Endothelial cell of umbilical vein (primary cell): ENCODE results near the gene SMARCA4. TPM values are rescaled to one million over a fixed set of nuclear protein-coding genes. Genes with fewer than 3 reads are reported as not detected.

Experiments
- BruUV-seq: library from RNA; stranded (reverse); fragments of 400-500 nt; replicated peaks from 2 replicates; lab custom pipeline; 2021; lab: Mats Ljungman, UMichigan
- CTCF ChIA-PET: fragments of 300-600, 350-600 bp; sonication (Branson Sonifier 250); formaldehyde crosslinking; loops from one replicate; lab custom pipeline; 2021; ENCODE audit warnings: antibody characterized with exemption, inconsistent platforms; lab: Charles Lee
- POLR2A ChIA-PET: fragments of 300-600, 350-600 bp; sonication (Branson Sonifier 250); formaldehyde crosslinking; loops from one replicate; lab custom pipeline; 2021; ENCODE audit warnings: antibody characterized with exemption, inconsistent platforms; lab: Charles Lee
- DNase-seq: peaks from one replicate; pipeline ENCODE4 v3.0.0-alpha.2; 2011; ENCODE audit warnings: low read depth, low spot score
- FAIRE-seq: peaks from 2 replicates; lab custom pipeline; 2011; peaks lifted over from hg19 to GRCh38; lab: Jason Lieb, UNC
- H2AFZ ChIP-seq: 2 replicates; pipeline ENCODE4 v1.6.0; 2012; ENCODE audit warnings: low read depth, low read length, control low read depth, inconsistent platforms
- H3K27ac ChIP-seq: 2 replicates; pipeline ENCODE4 v1.5.1; 2011; ENCODE audit warnings: low read depth, mild to moderate bottlenecking, control low read depth, low read length, moderate library complexity; ENCODE audit not compliant: insufficient read depth
- H3K27me3 ChIP-seq, 2 experiments: 2 replicates each; pipeline versions ENCODE4 v1.6.0 to v1.6.1; 2011; ENCODE audit warnings: low read length in 2 of 2, mixed read lengths in 1 of 2; ENCODE audit not compliant: control insufficient read depth in 2 of 2, insufficient read depth in 2 of 2
- H3K36me3 ChIP-seq, 2 experiments: 2 replicates in 1 of 2; 3 replicates in 1 of 2; pipeline ENCODE4 v1.5.1; 2011; ENCODE audit warnings: low read length in 2 of 2, mild to moderate bottlenecking in 1 of 2, moderate library complexity in 1 of 2; ENCODE audit not compliant: control insufficient read depth in 2 of 2, insufficient read depth in 2 of 2; ENCODE audit errors: extremely low read depth in 1 of 2
- H3K4me1 ChIP-seq: 3 replicates; pipeline ENCODE4 v1.5.1; 2011; ENCODE audit warnings: mild to moderate bottlenecking, low read length; ENCODE audit not compliant: control insufficient read depth, insufficient read depth; ENCODE audit errors: extremely low read depth
- H3K4me2 ChIP-seq: 2 replicates; pipeline ENCODE4 v1.6.1; 2011; ENCODE audit warnings: low read length, control low read depth, mixed read lengths; ENCODE audit not compliant: insufficient read depth
- H3K4me3 ChIP-seq, 3 experiments: fragments of 200-600 bp in 1 of 3; sonication (generic), shearing (Covaris generic) in 1 of 3; replicated peaks in 1 of 3; 2 replicates each; pipeline ENCODE4 v1.5.1; 2011 to 2016; ENCODE audit warnings: control low read depth in 3 of 3, low read length in 3 of 3, mild to moderate bottlenecking in 2 of 3, inconsistent platforms in 1 of 3, low read depth in 1 of 3, moderate library complexity in 1 of 3; ENCODE audit not compliant: insufficient read depth in 1 of 3
- H3K79me2 ChIP-seq: 2 replicates; pipeline ENCODE4 v1.6.0; 2012; ENCODE audit warnings: low read length, inconsistent platforms; ENCODE audit not compliant: control insufficient read depth, insufficient read depth
- H3K9ac ChIP-seq: replicated peaks from 2 replicates; pipeline ENCODE3; 2011; ENCODE audit warnings: low read length, control low read depth; ENCODE audit not compliant: insufficient read depth; ENCODE audit errors: extremely low read depth
- H3K9me1 ChIP-seq: replicated peaks from 3 replicates; pipeline ENCODE4 v1.6.0; 2011; ENCODE audit warnings: mild to moderate bottlenecking, low read length; ENCODE audit not compliant: control insufficient read depth, insufficient read depth; ENCODE audit errors: extremely low read depth
- H3K9me3 ChIP-seq: replicated peaks from 2 replicates; pipeline ENCODE4 v1.5.1; 2012; ENCODE audit warnings: low read length, inconsistent platforms; ENCODE audit not compliant: control insufficient read depth, insufficient read depth
- H4K20me1 ChIP-seq: replicated peaks from 2 replicates; pipeline ENCODE3; 2011; ENCODE audit warnings: mild to moderate bottlenecking, low read length; ENCODE audit not compliant: control insufficient read depth, insufficient read depth; ENCODE audit errors: extremely low read depth
- EZH2 ChIP-seq: IDR thresholded peaks from 2 replicates; pipeline ENCODE4 v1.6.1; 2012; ENCODE audit warnings: borderline replicate concordance, low read depth, mild to moderate bottlenecking, moderate library complexity, low read length, inconsistent platforms; ENCODE audit not compliant: severe bottlenecking
- FOS ChIP-seq: IDR thresholded peaks from 2 replicates; pipeline ENCODE4 v1.6.1; 2011; ENCODE audit warnings: mild to moderate bottlenecking, low read length, moderate library complexity, borderline replicate concordance; ENCODE audit not compliant: insufficient read depth
- GATA2 ChIP-seq: IDR thresholded peaks from 2 replicates; pipeline ENCODE4 v1.7.0; 2011; ENCODE audit warnings: low read depth, mild to moderate bottlenecking, moderate library complexity, mixed read lengths, low read length; ENCODE audit not compliant: insufficient read length, insufficient read depth
- JUN ChIP-seq: IDR thresholded peaks from 2 replicates; pipeline ENCODE4 v1.6.1; 2011; ENCODE audit warnings: borderline replicate concordance, low read depth; ENCODE audit not compliant: insufficient read length, insufficient read depth
- MYC ChIP-seq: IDR thresholded peaks from one replicate; pipeline ENCODE4 v1.6.1; 2011; ENCODE audit warnings: mild to moderate bottlenecking, low read depth, low read length
- POLR2AphosphoS5 ChIP-seq: IDR thresholded peaks from 2 replicates; pipeline ENCODE4 v1.6.1; 2012; ENCODE audit warnings: low read depth, mild to moderate bottlenecking, control low read depth, low read length, moderate library complexity; ENCODE audit not compliant: insufficient read depth
- dilution Hi-C: fragments of 300-500 bp; cut with MboI; formaldehyde crosslinking; loops from one replicate; pipeline ENCODE4 v1.15.0; 2019; ENCODE audit warnings: low sequenced_read_pairs; ENCODE audit not compliant: extremely low pct_ligation_motif_present
- intact Hi-C: fragments of 100-400 bp; cut with micrococcal nuclease; formaldehyde crosslinking; loops from one replicate; pipeline ENCODE4 v1.10.0; 2022
- polyA plus RNA-seq, 4 experiments: library from polyadenylated mRNA; depleted of rRNA in 3 of 4; stranded (reverse) in 3 of 4; unstranded in 1 of 4; fragments of >200 nt; gene quantifications; 2 replicates each; pipeline versions ENCODE4 v1.2.1 to v1.2.3, GENCODE V29; 2011 to 2012; ENCODE audit warnings: missing spikeins in 1 of 4
- total RNA-seq: library from RNA; stranded (reverse); gene quantifications from 2 replicates; pipeline ENCODE4 v1.2.3, GENCODE V29; 2021
- TF ChIP-seq, protein P1 (sequence below): IDR thresholded peaks from 2 replicates; pipeline ENCODE4 v1.6.1; 2011; ENCODE audit not compliant: insufficient read depth, insufficient read length

The SMARCA4 gene
- total and polyA plus RNA-seq, 2 donors (not counting 3 experiments of a cell fraction or from before 2014, with no cell fraction given): 65.0 to 177 TPM

DNA sequence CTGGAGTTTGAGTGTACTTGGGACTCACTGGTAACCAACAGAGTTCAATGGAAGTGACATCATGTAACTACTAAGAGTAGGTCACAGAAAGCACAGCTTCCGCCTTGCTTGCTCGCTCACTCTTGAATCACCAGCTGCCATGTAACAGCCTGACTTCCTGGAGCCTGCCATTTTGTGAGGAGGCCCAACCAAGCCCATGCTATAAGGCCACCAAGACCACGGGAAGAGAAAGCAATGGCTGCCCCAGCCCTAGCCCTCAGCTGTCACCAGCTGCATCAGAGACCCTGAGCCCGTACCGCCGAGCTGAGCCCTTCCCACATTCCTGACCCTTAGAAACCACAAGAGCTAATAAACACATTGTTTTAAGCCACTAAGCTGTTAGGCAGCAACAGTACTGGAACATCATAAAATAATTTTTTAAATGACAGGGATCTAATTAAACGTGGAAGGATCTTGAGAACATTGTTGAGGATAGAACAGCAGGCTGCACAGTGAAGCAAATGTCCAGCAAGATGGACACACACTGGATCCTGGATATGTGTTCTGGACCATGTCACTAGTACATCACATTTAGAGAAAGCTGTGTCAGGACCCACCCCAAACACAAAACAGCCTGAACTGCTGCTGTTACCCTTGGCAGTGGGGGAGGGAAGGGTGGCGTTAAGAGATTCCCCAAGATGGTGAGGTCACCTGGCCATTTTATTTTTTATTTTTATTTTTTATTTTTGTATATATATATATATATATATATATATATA, 106.7 kb downstream of the SMARCA4 start:
- Histone ChIP-seq H3K4me2 (no peak overlapping the region), H3K36me3 (peaks cover 2 to 9% of the 10 kb centered on the region in 2 experiments), H3K4me3 (no peak overlapping the region), H3K4me1 (no peaks in the 10 kb centered on the region), H3K9me1 (no peaks in the 10 kb centered on the region), H3K79me2 (no peaks in the 10 kb centered on the region), H2AFZ (no peak overlapping the region), H3K9me3 (no peaks in the 10 kb centered on the region), H4K20me1 (no peaks in the 10 kb centered on the region), H3K27ac (no peak overlapping the region), H3K27me3 (no peaks in the 10 kb centered on the region), H3K9ac (no peak overlapping the region)
- intact Hi-C loops (no loop called here), dilution Hi-C loops (no loop called here)
- ChIA-PET POLR2A (interaction anchor here (0.6 kb wide), 1 partner anchor 19 kb away, joined by 10 read pairs; no protein-coding TSS in a partner anchor), CTCF (interaction anchor here (0.7 kb wide), 1 partner anchor 11 kb away, joined by 3 read pairs; no protein-coding TSS in a partner anchor)
- no peak for FAIRE-seq
- TF ChIP-seq GATA2: no peak
- TF ChIP-seq MYC: no peak
- TF ChIP-seq FOS: no peak
- TF ChIP-seq JUN: no peak
- no peak for TF ChIP-seq POLR2AphosphoS5
- TF ChIP-seq EZH2: no peak
- TF ChIP-seq, protein P1, sequence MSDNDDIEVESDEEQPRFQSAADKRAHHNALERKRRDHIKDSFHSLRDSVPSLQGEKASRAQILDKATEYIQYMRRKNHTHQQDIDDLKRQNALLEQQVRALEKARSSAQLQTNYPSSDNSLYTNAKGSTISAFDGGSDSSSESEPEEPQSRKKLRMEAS: no peak
- no TSS peak for BruUV-seq
- DNase-seq: no peak
